Stimulated activated CD4-positive, alpha-beta T cell treated with anti-CD3 and anti-CD28 coated beads, Interleukin-12 subunit alpha, Interleukin-12 subunit beta, amount 100 ng/mL, for 48 hours (primary cell): Measurements from ENCODE around the gene FLAD1.
A peak's percentile ranks its signal among the peaks of the same experiment; 100 is the strongest.
"Not testable (repeated sequence)": the region's sequence is repeated elsewhere in the genome, so short reads cannot be mapped to it uniquely, and the experiment has no call there.

Experiments used
- DNase-seq, 3 donors: peaks; one replicate each; pipeline ENCODE4 v3.0.0-alpha.2; 2020; ENCODE audit warnings: low read depth in 2 of 3, low spot score in 1 of 3

The FLAD1 gene

DNA sequence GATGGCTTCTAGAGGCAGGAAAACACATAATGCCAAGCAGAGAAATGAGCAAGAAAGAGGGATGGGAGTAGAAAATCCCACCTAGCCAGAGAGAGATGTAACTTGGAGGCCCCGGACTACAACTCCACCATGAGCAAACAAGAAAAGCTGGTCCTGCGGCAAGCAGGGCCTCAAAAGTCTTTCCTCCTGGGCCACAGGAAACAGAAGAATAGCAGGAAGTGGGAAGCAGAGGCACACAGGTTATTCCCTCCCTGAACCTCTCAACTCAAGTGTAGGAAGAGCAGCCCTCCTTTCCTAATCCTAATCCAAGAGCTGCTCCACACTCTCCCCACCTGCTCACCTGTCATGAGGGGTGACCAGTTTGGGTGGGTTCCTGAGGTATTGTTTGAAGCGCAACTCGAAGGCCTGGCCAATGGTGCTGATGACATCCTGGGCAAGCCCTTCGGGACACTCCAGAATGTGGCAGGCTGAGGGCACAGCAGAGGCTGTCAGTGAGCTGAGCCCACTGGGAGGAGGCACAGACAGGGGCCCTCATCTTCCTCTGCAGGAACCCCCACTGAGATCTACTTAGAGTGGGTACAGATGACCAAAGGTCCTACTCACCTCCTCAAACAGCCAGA is 15.7 kb upstream of the FLAD1 start:
- DNase-seq: no peak

DNA sequence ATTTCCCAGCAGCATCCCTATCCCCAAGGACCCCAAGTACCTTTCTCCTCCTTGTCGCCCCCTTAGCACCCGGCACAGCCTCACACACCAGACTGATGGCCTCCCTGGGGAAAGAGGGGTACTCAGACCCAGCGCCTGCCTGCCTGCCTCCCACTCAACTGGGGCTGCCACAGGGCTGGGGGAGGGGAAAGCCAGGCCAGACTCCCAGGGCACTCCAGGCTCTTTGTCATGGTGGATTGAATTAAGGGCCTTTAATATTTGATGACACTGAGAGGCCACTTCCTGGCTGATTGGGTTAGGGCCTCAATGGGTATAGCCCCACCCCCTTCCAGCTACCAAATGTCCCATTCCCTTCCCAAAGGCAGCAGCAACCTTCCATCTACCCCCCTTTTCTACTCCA is 14.4 kb upstream of the FLAD1 start:
- no peak for DNase-seq

- no peak for DNase-seq
These were observed 13.9 kb upstream of the FLAD1 start for GRCh38 chr1:154969246-154969645.

- no peak for DNase-seq
These were observed 13.2 kb upstream of the FLAD1 start for GRCh38 chr1:154969860-154970452.

GRCh38 chr1:154970631-154971340 is 12.4 kb upstream of the FLAD1 start, which contains the start of gene SHC1:
TSS of gene SHC1 (minus strand) at chr1:154970747. CDS start at chr1:154970526, 221 bp downstream.
- DNase-seq: no peak

DNA sequence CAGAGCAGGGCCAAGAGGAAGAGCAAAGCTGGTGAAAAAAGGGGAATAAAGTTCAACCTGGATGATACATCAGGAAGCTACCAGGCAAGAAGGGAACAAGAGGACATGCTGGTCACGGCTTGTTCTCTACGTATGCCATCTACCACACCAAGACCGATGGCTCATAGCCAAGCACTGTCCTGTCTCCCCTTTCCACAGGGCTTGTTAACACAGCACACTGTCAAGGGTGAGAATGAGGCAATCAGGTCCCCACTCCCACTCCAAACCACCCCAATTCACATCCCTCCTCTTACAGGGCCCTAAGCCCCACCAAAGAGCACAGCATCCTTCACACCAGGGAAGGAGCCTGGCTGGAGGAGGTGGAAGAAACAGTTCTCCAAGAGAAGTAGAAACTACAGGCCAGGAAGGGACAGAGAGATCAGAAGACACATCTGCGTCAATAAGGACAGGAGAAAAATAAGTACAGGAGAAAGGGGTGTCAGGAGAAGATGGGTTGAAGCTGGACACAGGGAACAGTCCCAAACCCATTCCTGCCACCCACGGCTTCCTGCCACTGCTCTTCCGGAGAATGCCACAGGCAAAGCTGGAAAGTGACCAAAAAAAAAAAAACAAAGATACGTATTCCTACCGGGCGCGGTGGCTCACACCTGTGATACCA is 11.7 kb upstream of the FLAD1 start:
- no peak for DNase-seq

DNA sequence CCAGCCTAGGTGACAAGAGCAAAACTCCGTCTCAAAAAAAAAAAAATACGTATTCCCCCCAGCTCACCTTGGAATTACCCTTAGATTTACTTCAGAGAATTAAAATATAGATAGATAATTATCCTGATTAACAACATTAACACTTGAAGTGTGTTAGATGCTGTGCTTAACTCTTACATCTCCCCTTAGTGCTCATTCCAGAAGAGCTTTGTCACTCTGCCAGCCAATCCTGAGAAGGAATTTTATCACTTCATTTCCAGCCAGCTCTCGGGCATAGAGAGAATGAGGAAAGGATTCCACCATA is 11.0 kb upstream of the FLAD1 start:
- DNase-seq: no peak

GRCh38 chr1:154972517-154973343 is 10.4 kb upstream of the FLAD1 start:
- DNase-seq: no peak

DNA sequence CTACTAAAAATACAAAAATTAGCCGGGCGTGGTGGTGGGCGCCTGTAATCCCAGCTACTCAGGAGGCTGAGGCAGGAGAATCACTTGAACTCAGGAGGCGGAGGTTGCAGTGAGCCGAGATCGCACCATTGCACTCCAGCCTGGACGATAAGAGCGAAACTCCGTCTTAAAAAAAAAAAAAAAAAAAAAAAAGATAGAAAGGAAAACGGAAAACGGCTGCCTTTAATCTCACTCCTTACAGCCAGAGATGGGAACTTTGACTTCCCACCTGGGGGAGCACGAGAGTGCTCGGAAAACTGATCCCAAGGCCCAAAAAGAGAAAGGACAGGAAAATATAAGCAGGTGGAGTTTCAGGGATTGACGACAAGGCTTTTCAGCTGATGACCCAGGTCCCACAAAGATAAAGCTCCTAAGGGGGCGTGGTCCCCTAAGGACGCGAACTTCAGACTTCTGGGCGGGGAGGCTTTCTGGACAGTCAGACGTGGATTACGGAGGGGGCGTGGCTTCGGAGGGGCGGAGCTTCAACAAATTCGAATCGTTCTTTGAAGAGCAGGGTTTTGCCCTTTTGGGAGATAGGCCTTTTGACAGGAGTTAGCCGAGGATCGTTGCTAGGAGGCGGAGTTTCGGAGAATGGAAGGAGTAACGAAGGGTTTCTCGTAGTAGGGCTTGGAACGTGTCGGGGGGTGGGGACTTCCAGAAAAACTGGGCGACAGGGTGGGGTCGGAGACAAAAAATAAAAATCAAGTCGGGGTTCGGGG is 9.6 kb upstream of the FLAD1 start:
- peak; percentile 95 to 98 (median 95) for DNase-seq

DNA sequence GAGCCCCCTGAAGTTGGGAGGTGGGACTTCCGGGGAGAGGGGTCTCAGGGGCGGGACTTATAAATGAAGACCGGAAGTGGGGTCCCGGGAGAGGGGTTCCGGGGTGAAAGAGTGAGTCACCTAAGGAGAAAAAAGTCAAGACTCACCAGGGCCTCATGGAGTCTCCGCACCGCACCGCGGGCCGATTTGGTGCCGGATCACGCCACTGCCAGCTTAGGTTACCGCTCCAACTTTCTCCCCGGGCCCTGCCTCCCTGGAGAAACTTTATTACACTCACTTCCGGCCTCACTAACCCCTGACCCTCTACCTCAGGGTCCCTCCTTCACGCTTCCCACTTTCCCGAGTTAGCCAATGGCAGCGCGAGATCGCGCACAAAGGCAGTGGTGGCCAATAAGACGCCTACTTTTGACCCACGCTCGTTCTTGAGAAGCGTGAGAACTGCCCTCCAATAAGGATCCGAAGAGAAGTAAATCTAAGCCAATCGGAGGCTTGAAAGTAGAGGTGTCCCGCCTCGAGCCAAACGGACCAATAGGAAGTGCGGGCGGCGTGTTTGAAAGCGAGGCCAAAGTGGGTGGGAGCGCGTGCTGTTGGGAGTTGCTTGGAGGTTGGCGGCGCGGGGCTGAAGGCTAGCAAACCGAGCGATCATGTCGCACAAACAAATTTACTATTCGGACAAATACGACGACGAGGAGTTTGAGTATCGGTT is 8.9 kb upstream of the FLAD1 start, which contains the start of gene CKS1B:
Gene CKS1B, plus strand, starts transcription at position 580 of the 706 bp plus-strand sequence. Its CDS starts 65 bp downstream, at position 645.
- peak; percentile 87 to 95 (median 93) for DNase-seq

DNA sequence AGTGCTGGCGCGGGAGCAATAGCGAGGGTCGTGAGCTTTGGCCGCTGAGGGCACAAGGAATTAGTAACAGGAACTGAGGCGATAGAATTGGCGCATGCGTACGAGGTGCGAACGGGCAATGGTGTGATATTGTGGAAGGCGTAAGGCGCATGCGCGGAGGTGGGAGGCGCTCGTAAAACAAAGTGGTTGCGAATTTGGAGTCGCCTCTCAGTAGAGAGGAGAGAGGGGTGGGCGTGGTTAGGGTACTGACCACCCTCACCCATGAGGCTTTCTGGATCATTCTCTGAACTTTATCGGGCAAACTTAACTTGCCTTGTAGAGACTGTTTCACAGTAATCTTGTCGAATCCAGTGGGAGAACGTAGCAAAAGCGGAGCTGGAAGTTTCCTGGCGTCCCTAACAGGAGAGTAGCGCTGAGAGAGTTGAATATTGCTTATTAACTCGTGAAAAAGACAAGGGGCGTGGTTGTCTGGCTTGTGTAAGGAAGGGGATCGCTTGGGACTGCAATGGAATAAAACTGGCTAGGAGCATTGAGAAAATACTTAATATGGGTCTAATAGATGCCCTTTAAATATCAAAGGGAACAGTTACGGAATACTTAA is 8.2 kb upstream of the FLAD1 start:
- peak; percentile 90 to 93 (median 91) for DNase-seq

GRCh38 chr1:154975409-154976059 is 7.6 kb upstream of the FLAD1 start:
- DNase-seq: no peak

GRCh38 chr1:154977762-154978161 is 5.4 kb upstream of the FLAD1 start:
- not testable (repeated sequence) for DNase-seq

DNA sequence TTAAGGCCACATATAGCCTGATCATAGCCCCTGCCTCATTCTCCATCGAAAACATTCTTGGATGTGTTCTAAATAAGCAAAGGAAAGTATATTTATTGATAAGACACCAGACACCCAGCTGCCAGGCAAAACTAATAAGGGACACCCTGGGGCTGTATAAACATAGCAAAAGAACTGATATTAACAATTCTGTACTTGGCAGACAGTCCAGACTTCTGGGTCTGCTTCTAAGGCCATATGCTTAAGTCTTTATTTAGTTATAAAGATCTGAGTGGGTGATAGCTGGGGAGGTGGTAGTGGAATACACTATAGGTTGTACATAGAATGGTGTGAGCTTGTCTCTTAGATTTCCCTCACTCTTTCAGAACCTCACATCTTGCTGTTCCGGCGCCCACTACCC is 4.8 kb upstream of the FLAD1 start:
- no peak for DNase-seq

DNA sequence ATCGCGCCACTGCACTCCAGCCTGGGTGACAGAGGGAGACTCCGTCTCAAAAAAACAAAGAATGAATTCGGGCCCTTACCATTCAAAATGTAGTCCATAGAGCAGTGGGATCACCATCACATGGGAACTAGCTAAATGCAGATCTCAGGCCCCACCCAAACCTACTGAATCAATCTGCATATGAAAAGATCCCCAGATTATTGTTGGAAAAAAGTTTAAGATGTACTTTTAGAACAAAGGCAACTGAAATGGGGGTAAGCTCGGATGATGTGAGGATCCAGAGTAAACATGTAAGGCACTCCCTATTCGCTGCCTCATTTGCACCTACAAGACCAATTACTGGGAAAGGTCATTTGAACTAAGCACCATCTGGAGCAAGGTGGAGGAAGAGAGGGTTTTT is 803 bp upstream of the FLAD1 start:
- no peak for DNase-seq

DNA sequence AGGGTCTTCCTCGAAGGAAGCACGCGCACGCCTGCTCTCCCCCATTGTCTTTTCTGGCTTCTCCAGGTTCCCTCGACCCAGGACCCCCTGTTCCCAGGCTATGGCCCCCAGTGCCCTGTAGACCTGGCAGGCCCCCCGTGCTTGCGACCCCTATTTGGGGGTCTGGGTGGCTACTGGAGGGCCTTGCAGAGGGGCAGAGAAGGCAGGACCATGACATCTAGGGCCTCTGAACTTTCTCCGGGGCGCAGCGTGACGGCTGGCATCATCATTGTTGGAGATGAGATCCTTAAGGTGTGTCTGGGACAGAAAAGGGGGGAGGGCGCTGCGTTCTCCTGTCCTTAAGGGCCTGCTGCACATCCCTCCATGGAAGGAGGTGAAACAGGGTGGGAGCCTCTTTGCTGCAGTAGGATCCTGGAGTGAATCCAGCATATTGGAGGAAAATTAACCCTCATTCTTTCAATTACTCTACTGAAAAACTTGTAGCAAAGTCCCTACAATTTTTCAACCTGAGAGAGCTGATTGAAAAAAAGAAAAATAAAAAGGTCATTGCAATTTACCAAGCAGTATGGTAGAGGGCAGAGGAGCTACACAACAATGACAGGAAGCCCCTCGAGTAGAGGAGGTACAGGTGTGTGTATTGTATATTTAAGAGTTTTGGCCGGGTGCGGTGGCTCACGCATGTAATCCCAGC is 777 bp downstream of the FLAD1 start:
- no peak for DNase-seq

DNA sequence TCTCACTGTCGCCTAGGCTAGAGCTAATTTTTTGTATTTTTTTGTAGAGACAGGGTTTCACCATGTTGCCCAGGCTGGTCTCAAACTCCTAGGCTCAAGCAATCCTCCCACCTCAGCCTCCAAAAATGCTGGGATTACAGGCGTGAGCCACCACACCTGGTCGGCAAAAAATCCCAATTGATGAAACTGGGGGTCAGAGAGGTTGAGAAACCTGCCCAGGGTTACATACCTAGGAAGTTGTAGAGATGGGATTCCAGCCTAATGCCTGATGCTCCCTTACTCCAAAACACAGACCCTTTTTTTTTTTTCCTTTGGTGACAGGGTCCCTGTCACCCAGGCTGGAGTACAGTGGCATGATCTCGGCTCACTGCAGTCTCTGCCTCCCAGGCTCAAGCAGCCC is 3.6 kb downstream of the FLAD1 start:
- DNase-seq: not testable (repeated sequence)

DNA sequence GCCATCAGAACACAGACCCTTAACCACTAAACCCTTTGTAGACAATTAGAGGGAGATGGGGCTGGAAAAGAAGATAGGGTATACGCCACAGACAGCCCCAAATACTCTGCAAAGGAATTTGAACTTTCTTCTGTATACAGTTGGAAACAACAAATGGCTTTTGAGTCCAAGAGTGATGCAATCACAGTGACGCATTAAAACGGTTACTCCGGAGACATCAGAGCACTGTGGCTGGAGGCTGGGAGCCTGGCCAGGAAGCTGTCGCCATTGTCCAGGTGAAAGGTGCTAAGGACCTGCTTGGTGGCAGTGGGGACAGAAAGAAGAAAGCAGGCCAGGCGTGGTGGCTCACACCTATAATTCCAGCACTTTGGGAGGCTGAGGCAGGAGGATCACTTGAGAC is 4.2 kb downstream of the FLAD1 start:
- no peak for DNase-seq
